Fibroblast of lung (primary cell): ENCODE data around the gene SCMH1. TPM values are rescaled to one million over a fixed set of nuclear protein-coding genes. Genes with fewer than 3 reads are reported as not detected.

Source experiments
- DNase-seq, 2 donors: peaks; one replicate each; pipeline versions ENCODE4 v3.0.0 to v3.0.0-alpha.2; 2010; ENCODE audit warnings: low read depth in 2 of 2
- H2AFZ ChIP-seq: 2 replicates; pipeline ENCODE4 v1.5.1; 2012; ENCODE audit warnings: low read length, control low read depth, inconsistent platforms
- H3K27ac ChIP-seq: 2 replicates; pipeline ENCODE4 v1.5.1; 2011; ENCODE audit warnings: low read length, control low read depth; ENCODE audit not compliant: insufficient read depth
- H3K27me3 ChIP-seq: 2 replicates; pipeline ENCODE4 v1.5.1; 2011; ENCODE audit warnings: mild to moderate bottlenecking, low read length; ENCODE audit not compliant: control insufficient read depth, insufficient read depth
- H3K36me3 ChIP-seq: 2 replicates; pipeline ENCODE4 v1.5.1; 2011; ENCODE audit warnings: low read length; ENCODE audit not compliant: control insufficient read depth, insufficient read depth
- H3K4me1 ChIP-seq: 2 replicates; pipeline ENCODE4 v1.5.1; 2011; ENCODE audit warnings: low read length; ENCODE audit not compliant: control insufficient read depth, insufficient read depth; ENCODE audit errors: extremely low read depth
- H3K4me2 ChIP-seq: 2 replicates; pipeline ENCODE4 v1.5.1; 2011; ENCODE audit warnings: low read length, control low read depth; ENCODE audit not compliant: insufficient read depth; ENCODE audit errors: extremely low read depth
- H3K4me3 ChIP-seq, 4 experiments: fragments of 200-600 bp in 1 of 4; sonication (generic) in 1 of 4; replicated peaks in 1 of 4; 2 replicates each; pipeline ENCODE4 v1.5.1; 2011 to 2016; ENCODE audit warnings: low read length in 4 of 4, low read depth in 3 of 4, mild to moderate bottlenecking in 3 of 4, control low read depth in 2 of 4, inconsistent platforms in 1 of 4, mixed read lengths in 1 of 4; ENCODE audit not compliant: insufficient read depth in 1 of 4; ENCODE audit errors: control extremely low read depth in 1 of 4
- H3K79me2 ChIP-seq: 2 replicates; pipeline ENCODE4 v1.5.1; 2012; ENCODE audit warnings: mild to moderate bottlenecking, low read length, inconsistent platforms; ENCODE audit not compliant: control insufficient read depth, insufficient read depth
- H3K9ac ChIP-seq: 2 replicates; pipeline ENCODE4 v1.5.1; 2011; ENCODE audit warnings: mild to moderate bottlenecking, low read length, control low read depth; ENCODE audit not compliant: insufficient read depth
- H3K9me3 ChIP-seq: 2 replicates; pipeline ENCODE4 v1.5.1; 2012; ENCODE audit warnings: low read depth, low read length; ENCODE audit not compliant: control insufficient read depth, insufficient read depth
- H4K20me1 ChIP-seq: 2 replicates; pipeline ENCODE4 v1.5.1; 2011; ENCODE audit warnings: low read length; ENCODE audit not compliant: control insufficient read depth, insufficient read depth; ENCODE audit errors: extremely low read depth
- CTCF ChIP-seq, 2 donors: IDR thresholded peaks in 1 of 2; conservative IDR thresholded peaks in 1 of 2; 1 replicate in 1 of 2; 2 replicates in 1 of 2; pipeline ENCODE4 v1.5.1; 2011 to 2012; ENCODE audit warnings: low read length in 2 of 2, control low read depth in 1 of 2, inconsistent platforms in 1 of 2, low read depth in 1 of 2, mild to moderate bottlenecking in 1 of 2
- EZH2 ChIP-seq: IDR thresholded peaks from 2 replicates; pipeline ENCODE4 v1.5.1; 2012; ENCODE audit warnings: low read length, control low read depth, mild to moderate bottlenecking; ENCODE audit errors: missing control alignments
- polyA plus RNA-seq, 2 donors: library from polyadenylated mRNA; depleted of rRNA in 1 of 2; stranded (reverse) in 1 of 2; unstranded in 1 of 2; fragments of >200 nt; gene quantifications; 2 replicates each; pipeline ENCODE4 v1.2.1, GENCODE V29; 2011 to 2012; ENCODE audit warnings: missing spikeins in 1 of 2
- total RNA-seq: library from RNA; depleted of rRNA; stranded (reverse); fragments of >200 nt; gene quantifications from 2 replicates; pipeline ENCODE4 v1.2.1, GENCODE V29; 2014

The SCMH1 gene
- total and polyA plus RNA-seq, 2 donors (not counting 1 experiment from before 2014, with no cell fraction given): 20.8 to 24.8 TPM

DNA sequence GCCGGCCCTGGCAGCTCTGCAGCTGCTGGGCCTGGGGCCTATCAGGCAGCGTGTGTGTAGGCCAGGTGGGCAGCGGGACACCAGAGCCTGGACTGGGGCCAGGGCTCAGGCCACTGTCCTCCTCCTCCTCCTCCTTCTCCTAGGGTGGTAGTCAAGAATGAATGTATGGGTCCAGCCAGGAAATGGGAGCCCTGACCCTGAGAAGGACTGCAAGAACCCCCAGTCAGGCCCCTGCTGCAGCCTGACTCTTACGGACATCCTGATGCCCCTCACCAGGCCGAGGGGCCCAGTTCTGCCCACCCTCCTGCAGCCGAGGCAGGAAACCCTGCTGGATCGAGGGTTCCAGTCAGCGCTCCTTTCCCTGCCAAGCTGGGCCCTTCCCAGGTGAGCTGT is 224.1 kb downstream of the SCMH1 start:
- Histone ChIP-seq H3K27ac (no peak overlapping the region), H3K4me1 (peaks cover 2% of the 10 kb centered on the region), H3K9me3 (no peaks in the 10 kb centered on the region), H2AFZ (no peak overlapping the region), H3K79me2 (no peaks in the 10 kb centered on the region), H3K4me3 (no peak overlapping the region), H4K20me1 (no peaks in the 10 kb centered on the region), H3K9ac (no peak overlapping the region), H3K4me2 (no peak overlapping the region), H3K36me3 (peaks cover 8% of the 10 kb centered on the region), H3K27me3 (no peaks in the 10 kb centered on the region)
- DNase-seq: no peak
- TF ChIP-seq CTCF (conservative IDR thresholded peaks at IDR 0.05 in 1 of 2, IDR thresholded peaks at IDR 0.05 in 1 of 2; ENCODE audit: low read depth in 1 of 2, low read length in 2 of 2) (no peak), EZH2 (no peak)

GRCh38 chr1:41017141-41018017 is 224.7 kb downstream of the SCMH1 start:
- no peak overlapping the region for H3K9ac ChIP-seq
- DNase-seq: no peak
- peaks cover 8% of the 10 kb centered on the region for H3K36me3 ChIP-seq

More at GRCh38 chr1:41017141-41018017, 224.7 kb downstream of the SCMH1 start:
- Histone ChIP-seq H4K20me1 (no peaks in the 10 kb centered on the region), H2AFZ (no peak overlapping the region), H3K27ac (no peak overlapping the region), H3K79me2 (no peaks in the 10 kb centered on the region), H3K4me3 (no peak overlapping the region), H3K9me3 (no peaks in the 10 kb centered on the region), H3K27me3 (no peaks in the 10 kb centered on the region), H3K4me2 (no peak overlapping the region), H3K4me1 (peaks cover 2% of the 10 kb centered on the region)
- TF ChIP-seq CTCF (conservative IDR thresholded peaks at IDR 0.05 in 1 of 2, IDR thresholded peaks at IDR 0.05 in 1 of 2; ENCODE audit: low read depth in 1 of 2, low read length in 2 of 2) (no peak), EZH2 (no peak)
